OCI-M1 (cell line): Measurements from ENCODE around the gene RIOX2.
A peak's percentile ranks its signal among the peaks of the same experiment; 100 is the strongest.
"Not testable (repeated sequence)": the region's sequence is repeated elsewhere in the genome, so short reads cannot be mapped to it uniquely, and the experiment has no call there.

Experiments
- DNase-seq: peaks from one replicate; lab custom pipeline; 2025; lab: John Stamatoyannopoulos, UW

The RIOX2 gene

DNA sequence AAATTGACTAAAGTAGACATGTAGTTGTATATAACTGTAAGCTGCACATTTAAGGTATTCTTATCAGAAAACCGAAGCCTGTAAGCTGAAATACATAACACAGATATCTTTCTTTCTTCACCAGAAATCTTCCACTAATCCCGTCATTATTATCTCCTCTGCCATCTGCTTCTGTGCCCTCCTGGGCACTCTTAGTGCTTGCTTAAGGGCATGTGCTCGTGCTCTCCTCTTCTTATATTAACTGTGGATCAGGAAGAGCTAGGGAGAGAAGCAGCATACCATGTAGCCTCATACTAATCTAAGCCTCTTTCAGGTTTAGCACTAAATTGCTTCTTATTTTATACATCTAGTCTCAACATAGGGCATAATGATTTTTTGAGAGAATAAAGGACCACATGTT, 60.8 kb downstream of the RIOX2 start:
- no peak for DNase-seq

DNA sequence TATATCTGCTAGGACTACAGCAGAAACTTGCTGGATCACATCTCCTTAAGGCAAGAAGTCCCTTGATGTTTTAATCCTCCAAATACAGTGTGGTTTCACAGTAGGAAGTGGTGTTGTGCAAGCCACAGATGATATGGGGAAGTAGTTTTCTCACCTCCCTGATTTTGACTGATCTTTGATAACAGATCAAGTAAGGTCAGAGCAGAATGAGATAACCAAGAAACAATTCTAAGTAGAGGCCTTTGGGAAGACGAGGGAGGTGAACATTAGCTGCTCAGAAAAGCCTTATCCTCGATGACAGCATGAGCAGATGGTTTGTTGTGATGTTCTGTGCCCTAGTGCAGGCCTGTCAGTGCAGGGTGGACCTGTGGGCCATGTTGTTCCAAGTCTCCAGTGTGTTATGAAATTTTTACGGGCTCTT, 61.3 kb downstream of the RIOX2 start:
- DNase-seq: no peak

DNA sequence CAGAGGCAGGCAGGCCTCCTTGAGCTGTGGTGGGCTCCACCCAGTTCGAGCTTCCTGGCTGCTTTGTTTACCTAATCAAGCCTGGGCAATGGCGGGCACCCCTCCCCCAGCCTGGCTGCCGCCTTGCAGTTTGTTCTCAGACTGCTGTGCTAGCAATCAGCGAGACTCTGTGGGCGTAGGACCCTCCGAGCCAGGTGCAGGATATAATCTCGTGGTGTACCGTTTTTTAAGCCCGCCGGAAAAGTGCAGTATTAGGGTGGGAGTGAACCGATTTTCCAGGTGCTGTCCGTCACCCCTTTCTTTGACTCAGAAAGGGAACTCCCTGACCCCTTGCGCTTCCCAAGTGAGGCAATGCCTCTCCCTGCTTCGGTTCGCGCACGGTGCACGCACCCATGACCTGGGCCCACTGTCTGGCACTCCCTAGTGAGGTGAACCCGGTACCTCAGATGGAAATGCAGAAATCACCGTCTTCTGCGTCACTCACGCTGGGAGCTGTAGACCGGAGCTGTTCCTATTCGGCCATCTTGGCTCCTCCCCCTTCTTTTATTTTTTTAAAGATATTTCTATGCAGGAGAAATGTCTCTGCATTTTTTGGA, 61.9 kb downstream of the RIOX2 start:
- not testable (repeated sequence) for DNase-seq

DNA sequence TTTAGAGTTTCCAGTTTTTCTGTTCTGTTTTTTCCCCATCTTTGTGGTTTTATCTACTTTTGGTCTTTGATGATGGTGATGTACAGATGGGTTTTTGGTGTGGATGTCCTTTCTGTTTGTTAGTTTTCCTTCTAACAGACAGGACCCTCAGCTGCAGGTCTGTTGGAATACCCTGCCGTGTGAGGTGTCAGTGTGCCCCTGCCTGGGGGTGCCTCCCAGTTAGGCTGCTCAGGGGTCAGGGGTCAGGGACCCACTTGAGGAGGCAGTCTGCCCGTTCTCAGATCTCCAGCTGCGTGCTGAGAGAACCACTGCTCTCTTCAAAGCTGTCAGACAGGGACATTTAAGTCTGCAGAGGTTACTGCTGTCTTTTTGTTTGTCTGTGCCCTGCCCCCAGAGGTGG, 62.4 kb downstream of the RIOX2 start:
- DNase-seq: not testable (repeated sequence)

DNA sequence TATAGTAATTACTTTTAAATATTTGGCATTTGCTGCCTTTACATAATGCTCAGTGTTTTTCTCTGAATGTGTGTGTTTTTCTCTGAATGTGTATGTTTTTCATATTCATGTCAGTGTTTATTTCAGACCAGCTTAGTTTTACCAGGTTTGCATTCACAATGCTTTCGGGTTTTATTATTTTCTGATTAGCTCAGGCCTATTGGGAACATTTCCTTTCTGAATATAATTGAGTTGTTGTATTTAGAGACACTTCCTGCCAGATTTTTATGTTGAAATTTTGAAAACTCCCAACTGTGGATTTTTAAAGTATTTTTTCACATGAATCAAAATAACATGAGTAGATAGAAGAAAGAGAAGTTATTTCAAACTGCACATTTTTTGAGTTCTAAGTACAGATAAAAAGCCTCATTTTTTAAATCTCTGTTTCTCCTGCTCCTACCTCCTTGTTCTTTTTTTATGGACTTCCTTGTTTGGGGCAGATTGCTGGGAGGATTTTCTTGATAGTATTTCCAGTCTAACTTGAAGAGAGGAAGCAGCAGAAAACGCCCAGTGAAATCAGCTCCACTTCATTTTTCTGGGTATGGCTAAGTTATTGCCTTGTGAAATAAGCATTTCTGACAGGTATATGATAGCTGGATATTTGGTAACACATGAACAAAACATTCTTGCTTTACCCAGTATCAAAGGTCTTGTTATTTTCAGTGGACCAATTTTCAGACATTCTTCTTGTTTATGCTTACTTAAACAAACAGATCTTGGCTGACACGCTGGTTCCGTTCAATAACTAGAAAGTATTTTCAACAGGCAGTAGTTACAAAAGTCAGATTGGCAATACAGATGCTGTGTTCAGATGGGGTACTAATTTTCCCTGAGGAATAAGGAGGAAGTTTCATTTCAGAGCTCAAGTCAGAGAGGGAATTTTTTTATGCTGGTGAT, 70.7 kb downstream of the RIOX2 start:
- DNase-seq: peak; percentile 9

DNA sequence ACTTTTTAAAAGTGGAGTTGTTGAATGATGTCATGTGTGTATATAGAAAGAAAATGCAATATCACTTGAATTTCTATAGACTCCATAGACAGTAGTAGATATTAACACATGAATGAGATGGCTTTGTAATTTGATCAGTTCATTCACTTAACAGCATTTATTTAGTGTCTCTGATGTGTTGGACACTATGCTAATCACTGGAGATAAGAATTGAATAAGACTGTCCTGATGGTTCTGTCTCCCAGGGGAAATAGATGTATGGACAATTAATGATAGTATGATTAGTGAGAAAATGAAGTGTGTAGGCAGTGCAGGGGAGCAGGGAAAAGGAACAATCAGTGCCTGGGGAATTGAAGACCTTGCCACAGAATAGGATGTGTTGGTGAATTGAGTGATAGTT, 72.9 kb downstream of the RIOX2 start:
- no peak for DNase-seq

DNA sequence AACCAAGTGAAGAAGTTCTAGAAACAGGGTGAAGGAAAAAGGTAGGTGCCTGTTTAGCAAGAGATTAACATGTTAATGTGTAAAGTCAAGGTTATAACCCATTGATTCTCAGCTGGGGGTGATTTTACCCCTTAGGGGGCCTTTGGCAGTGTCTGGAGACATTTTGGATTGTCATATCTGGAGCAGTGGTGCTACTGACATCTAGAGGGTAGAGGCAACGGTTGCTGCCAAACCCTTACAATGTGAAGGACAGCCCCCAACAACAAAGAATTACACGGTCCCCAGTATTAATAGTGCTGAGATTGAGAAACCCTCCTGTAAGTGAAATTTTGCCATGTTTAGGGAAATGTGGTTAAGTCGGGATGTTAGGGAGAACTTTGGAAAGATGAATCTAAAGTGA, 75.7 kb downstream of the RIOX2 start:
- no peak for DNase-seq

DNA sequence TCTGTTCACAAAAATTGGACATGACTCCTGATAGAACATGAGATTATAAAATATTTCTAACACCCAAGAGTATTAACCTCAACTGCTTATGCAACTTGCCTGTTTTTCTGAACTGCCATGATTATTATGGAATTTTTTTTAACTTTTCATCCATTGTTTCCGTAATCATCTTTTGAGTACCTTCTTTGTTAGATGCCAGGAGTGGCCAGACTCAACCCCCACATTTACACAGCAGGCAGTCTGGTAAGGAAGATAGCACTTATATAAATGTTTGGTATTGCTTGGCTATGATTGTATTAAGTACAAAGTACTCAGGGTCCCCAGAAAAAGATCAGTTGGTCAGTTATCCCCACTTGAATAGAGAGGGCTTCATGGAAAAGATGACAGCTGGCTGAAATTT, 76.1 kb downstream of the RIOX2 start:
- DNase-seq: no peak

DNA sequence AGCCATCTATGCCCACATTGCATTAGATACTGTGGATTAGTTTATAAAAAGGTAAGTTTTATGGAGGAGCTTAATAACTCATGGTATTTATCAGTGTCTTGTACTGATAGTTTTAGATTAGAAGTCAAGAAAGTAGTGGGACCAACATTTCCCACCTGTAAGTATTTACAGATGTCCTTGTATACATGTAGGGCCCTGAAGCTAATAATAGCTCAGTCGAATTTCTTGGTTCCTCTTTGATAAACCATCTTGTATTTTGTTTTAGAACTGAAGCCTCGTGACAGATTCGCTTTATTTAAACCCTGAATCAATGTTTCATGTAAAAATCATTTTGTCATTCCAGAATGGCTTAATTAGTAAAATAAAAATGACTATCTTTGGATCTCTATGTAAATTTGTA, 77.0 kb downstream of the RIOX2 start:
- DNase-seq: no peak

DNA sequence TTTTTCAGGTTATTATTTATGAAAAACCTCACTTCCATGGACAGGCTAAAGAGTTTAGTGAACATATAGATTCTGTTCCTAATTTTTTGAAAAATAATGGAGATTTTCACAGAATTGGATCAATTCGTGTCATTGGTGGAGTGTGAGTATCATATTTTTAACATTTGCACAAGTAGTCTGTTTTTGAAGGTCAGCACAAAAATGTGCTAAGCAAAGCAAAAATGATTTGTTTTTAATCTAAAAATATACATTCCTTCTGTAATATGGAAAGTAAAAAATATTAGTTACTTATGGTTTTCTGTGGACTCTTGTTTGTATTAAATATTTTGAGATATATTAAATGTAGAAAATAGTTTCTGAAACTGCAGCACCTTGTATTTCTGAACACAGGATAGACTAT, 79.4 kb downstream of the RIOX2 start:
- DNase-seq: no peak
